HCT116 (cell line): Measurements from ENCODE around the gene GALC.

Experiments
- CTCF ChIP-seq, 3 experiments: fragments of 200-600 bp in 1 of 3; sonication (generic) in 1 of 3; IDR thresholded peaks in 2 of 3; conservative IDR thresholded peaks in 1 of 3; 2 replicates each; pipeline ENCODE4 v1.5.1; 2012 to 2017; ENCODE audit warnings: low read depth in 2 of 3, low read length in 2 of 3, antibody characterized with exemption in 1 of 3, borderline replicate concordance in 1 of 3, control low read depth in 1 of 3, mild to moderate bottlenecking in 1 of 3, mixed read lengths in 1 of 3, mixed run types in 1 of 3, moderate library complexity in 1 of 3; ENCODE audit not compliant: insufficient read depth in 1 of 3
- POLR2A ChIP-seq: IDR thresholded peaks from 2 replicates; pipeline ENCODE4 v1.7.0; 2011; ENCODE audit warnings: borderline replicate concordance; ENCODE audit not compliant: insufficient read depth, insufficient read length; ENCODE audit errors: extremely low read depth

GRCh38 chr14:88005050-88005481, 12.1 kb upstream of the GALC start, which contains the start of gene GPR65:
- TF ChIP-seq CTCF (IDR thresholded peaks at IDR 0.05 in 2 of 3, conservative IDR thresholded peaks at IDR 0.05 in 1 of 3; ENCODE audit: borderline replicate concordance in 1 of 3, insufficient read depth in 1 of 3, low read depth in 2 of 3, low read length in 2 of 3) (no peak), POLR2A (no peak)
